GM23338 (cell line): ENCODE measurements around the gene B4GALT3. TPM values are rescaled to one million over a fixed set of nuclear protein-coding genes. Genes with fewer than 3 reads are reported as not detected.

ENCODE experiments used
- ATAC-seq: fragments of 200-7000 bp; cut with Tn5 transposase; 3 replicates; pipeline ENCODE4 v1.9.1; 2020
- DNase-seq: peaks from one replicate; pipeline ENCODE4 v3.0.0-alpha.2; 2015; ENCODE audit warnings: low spot score
- H2AFZ ChIP-seq: fragments of 200-600 bp; sonication (generic); 2 replicates; pipeline ENCODE4 v1.8.0; 2016; ENCODE audit warnings: antibody characterized with exemption, mild to moderate bottlenecking, moderate library complexity
- H3F3A ChIP-seq: fragments of 200-600 bp; sonication (generic); replicated peaks from 2 replicates; pipeline ENCODE4 v1.8.0; 2017; ENCODE audit warnings: antibody characterized with exemption, mixed run types, low read depth
- H3K27ac ChIP-seq: fragments of 200-600 bp; sonication (generic); 2 replicates; pipeline ENCODE4 v1.6.1; 2016; ENCODE audit warnings: low read depth
- H3K27me3 ChIP-seq: fragments of 200-600 bp; sonication (generic); 2 replicates; pipeline ENCODE4 v1.8.0; 2016; ENCODE audit warnings: mild to moderate bottlenecking, mixed run types, moderate library complexity; ENCODE audit not compliant: insufficient read depth
- H3K36me3 ChIP-seq: fragments of 200-600 bp; sonication (generic); 2 replicates; pipeline ENCODE4 v1.8.0; 2016; ENCODE audit warnings: mild to moderate bottlenecking; ENCODE audit not compliant: insufficient read depth
- H3K4me1 ChIP-seq: fragments of 200-600 bp; sonication (generic); 2 replicates; pipeline ENCODE4 v1.8.0; 2016; ENCODE audit warnings: mild to moderate bottlenecking, moderate library complexity; ENCODE audit not compliant: insufficient read depth
- H3K4me2 ChIP-seq: fragments of 200-600 bp; sonication (generic); 2 replicates; pipeline ENCODE4 v1.7.1; 2017; ENCODE audit warnings: mixed run types
- H3K4me3 ChIP-seq: fragments of 200-600 bp; sonication (generic); 2 replicates; pipeline ENCODE4 v1.6.1; 2016; ENCODE audit warnings: mixed run types
- H3K79me2 ChIP-seq: fragments of 200-600 bp; sonication (generic); replicated peaks from 2 replicates; pipeline ENCODE4 v1.8.0; 2017; ENCODE audit warnings: mild to moderate bottlenecking; ENCODE audit not compliant: insufficient read depth
- H3K9me2 ChIP-seq: fragments of 200-600 bp; sonication (generic); 2 replicates; pipeline ENCODE4 v1.8.0; 2017; ENCODE audit not compliant: insufficient read depth
- H4K20me1 ChIP-seq: fragments of 200-600 bp; sonication (generic); replicated peaks from 2 replicates; pipeline ENCODE4 v1.8.0; 2017; ENCODE audit warnings: mild to moderate bottlenecking; ENCODE audit not compliant: insufficient read depth
- H3K27ac Mint-ChIP-seq: 2 replicates; pipeline ENCODE4 v1.8.0; 2020; ENCODE audit warnings: inconsistent platforms, mild to moderate bottlenecking, moderate library complexity, mixed read lengths
- H3K27me3 Mint-ChIP-seq: 3 replicates; pipeline ENCODE4 v1.8.0; 2022; ENCODE audit warnings: low read depth, mild to moderate bottlenecking, moderate library complexity, mixed read lengths, inconsistent platforms; ENCODE audit not compliant: insufficient read depth, poor library complexity
- H3K36me3 Mint-ChIP-seq: 3 replicates; pipeline ENCODE4 v1.8.0; 2021; ENCODE audit warnings: low read depth, mild to moderate bottlenecking, inconsistent platforms, moderate library complexity, mixed read lengths
- H3K4me1 Mint-ChIP-seq: 3 replicates; pipeline ENCODE4 v1.8.0; 2020; ENCODE audit warnings: mild to moderate bottlenecking, inconsistent platforms, mixed read lengths
- H3K4me3 Mint-ChIP-seq: 3 replicates; pipeline ENCODE4 v1.8.0; 2021; ENCODE audit warnings: moderate library complexity, mild to moderate bottlenecking, inconsistent platforms, mixed read lengths
- H3K9me3 Mint-ChIP-seq: 3 replicates; pipeline ENCODE4 v1.8.0; 2020; ENCODE audit warnings: moderate library complexity, mild to moderate bottlenecking, inconsistent platforms, mixed read lengths
- EZH2 ChIP-seq: fragments of 200-600 bp; sonication (generic); IDR thresholded peaks from one replicate; pipeline ENCODE4 v1.8.0; 2017; ENCODE audit warnings: antibody characterized with exemption, mild to moderate bottlenecking, low read depth; ENCODE audit not compliant: unreplicated experiment
- POLR2AphosphoS5 ChIP-seq: IDR thresholded peaks from 2 replicates; pipeline ENCODE4 v1.6.1; 2016; ENCODE audit warnings: antibody characterized with exemption, low read depth
- ZNF114 ChIP-seq: fragments of 250-450 bp; sonication (Bioruptor Pico); IDR thresholded peaks from 2 replicates; pipeline ENCODE4 v1.5.0; 2020; ENCODE audit warnings: mild to moderate bottlenecking, moderate library complexity
- ZNF331 ChIP-seq: fragments of 250-450 bp; sonication (Bioruptor Pico); IDR thresholded peaks from 2 replicates; pipeline ENCODE4 v1.5.0; 2020; ENCODE audit warnings: low read depth, mild to moderate bottlenecking, moderate library complexity
- polyA plus RNA-seq: library from polyadenylated mRNA; unstranded; fragments of >200 nt; fragmentation: Nextera tagmentation; extraction: Ambion mirVana; gene quantifications from 2 replicates; pipeline ENCODE4 v1.2.1, GENCODE V29; 2016
- total RNA-seq: library from RNA; depleted of rRNA; stranded (reverse); fragments of >200 nt; shearing (Covaris generic); gene quantifications from 2 replicates; pipeline ENCODE4 v1.2.3, GENCODE V29; 2014
- TF ChIP-seq, protein P1 (sequence below): IDR thresholded peaks from one replicate; pipeline ENCODE4 v1.6.1; 2018; ENCODE audit warnings: antibody characterized with exemption; ENCODE audit not compliant: unreplicated experiment
- TF ChIP-seq, protein P2 (sequence below): fragments of 250-450 bp; sonication (Bioruptor Pico); IDR thresholded peaks from 2 replicates; pipeline ENCODE4 v1.5.0; 2020; ENCODE audit warnings: mild to moderate bottlenecking, moderate library complexity

The B4GALT3 gene
- total and polyA plus RNA-seq, 2 experiments from 2014 or later, result 24.2 to 35.8 TPM

DNA sequence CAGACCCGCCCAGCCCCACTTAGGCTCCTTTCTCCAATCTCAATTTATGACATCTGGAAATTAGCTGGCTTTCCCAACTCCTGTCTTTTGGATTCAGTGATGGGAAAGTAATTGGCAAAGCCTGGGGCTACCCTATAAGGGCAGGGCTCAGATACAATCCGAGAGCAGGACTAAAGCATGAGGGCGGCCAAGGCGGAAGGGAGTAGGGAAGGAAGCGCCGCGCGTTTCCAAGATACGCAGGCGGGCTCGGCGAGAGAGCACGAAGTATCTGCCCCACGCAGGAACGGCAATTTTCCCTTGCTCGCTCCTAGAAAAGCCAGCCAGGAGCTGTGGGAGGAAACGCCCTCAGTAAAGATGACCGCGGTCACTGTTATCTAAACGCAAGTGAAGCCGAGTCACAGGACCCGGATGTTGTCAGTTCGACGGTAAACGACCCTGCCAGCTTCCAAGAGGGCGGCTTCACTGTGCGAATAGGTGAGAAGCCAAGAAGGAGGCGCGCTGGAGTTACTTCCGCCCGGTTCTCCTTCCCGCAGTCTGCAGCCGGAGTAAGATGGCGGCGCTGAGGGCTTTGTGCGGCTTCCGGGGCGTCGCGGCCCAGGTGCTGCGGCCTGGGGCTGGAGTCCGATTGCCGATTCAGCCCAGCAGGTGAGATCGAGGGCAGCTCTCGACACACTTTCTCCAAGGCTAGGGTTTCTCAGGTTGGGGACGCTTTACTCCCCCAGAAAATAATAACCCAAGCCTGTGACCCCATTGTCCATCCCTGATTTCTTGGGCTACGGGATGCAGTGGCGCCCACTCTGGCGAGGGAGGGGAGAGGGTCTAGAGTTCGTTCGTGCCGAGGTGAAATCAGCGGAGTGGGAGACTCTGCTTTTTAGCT is 24.8 kb upstream of the B4GALT3 start, which contains the start of gene NDUFS2 (continued):
- no peak for TF ChIP-seq ZNF114 (CRISPR knock-in tag)
- TF ChIP-seq ZNF331 (CRISPR knock-in tag), result no peak
- TF ChIP-seq, protein P1, sequence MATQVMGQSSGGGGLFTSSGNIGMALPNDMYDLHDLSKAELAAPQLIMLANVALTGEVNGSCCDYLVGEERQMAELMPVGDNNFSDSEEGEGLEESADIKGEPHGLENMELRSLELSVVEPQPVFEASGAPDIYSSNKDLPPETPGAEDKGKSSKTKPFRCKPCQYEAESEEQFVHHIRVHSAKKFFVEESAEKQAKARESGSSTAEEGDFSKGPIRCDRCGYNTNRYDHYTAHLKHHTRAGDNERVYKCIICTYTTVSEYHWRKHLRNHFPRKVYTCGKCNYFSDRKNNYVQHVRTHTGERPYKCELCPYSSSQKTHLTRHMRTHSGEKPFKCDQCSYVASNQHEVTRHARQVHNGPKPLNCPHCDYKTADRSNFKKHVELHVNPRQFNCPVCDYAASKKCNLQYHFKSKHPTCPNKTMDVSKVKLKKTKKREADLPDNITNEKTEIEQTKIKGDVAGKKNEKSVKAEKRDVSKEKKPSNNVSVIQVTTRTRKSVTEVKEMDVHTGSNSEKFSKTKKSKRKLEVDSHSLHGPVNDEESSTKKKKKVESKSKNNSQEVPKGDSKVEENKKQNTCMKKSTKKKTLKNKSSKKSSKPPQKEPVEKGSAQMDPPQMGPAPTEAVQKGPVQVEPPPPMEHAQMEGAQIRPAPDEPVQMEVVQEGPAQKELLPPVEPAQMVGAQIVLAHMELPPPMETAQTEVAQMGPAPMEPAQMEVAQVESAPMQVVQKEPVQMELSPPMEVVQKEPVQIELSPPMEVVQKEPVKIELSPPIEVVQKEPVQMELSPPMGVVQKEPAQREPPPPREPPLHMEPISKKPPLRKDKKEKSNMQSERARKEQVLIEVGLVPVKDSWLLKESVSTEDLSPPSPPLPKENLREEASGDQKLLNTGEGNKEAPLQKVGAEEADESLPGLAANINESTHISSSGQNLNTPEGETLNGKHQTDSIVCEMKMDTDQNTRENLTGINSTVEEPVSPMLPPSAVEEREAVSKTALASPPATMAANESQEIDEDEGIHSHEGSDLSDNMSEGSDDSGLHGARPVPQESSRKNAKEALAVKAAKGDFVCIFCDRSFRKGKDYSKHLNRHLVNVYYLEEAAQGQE, result peak; percentile 18

DNA sequence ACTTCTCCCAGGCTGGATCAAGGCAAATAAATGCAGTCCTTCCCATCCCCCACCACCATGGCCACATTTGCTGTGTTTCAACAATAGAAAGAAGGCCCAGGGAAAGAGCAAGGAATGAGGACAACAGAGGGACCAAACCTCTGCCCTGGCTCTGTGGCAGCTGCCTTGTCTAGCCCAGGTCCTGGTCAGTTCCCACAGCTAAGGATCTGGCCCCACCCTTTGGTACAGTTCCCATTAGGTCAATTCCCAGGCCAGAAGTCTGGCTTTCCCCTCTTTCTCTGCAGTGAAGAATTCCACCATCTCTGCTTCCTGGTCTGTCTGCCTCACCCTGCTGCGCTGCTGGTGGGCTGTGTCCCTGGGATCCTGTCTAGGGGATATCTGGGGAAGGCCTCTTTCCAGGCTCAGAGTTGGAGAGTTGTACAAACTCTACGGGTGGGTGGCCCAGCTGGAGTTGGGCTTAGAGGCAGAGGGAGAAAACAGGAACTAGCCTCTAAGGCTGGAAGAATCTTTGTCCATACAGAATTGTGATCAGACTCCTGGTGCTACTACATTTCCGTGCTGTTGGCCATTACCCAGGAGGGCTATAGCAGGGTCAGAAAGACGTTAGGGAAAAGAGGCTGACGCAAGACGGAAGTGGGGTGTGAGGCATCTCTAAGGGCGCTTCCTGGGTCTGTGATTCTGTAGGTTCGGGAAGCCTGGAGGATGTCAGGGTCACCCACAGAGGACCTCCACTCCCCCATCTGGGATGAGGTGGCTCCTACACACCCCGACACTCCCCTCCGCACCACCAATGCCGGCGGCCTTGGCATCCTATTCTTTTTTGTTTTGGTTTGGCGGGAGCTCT is 23.9 kb upstream of the B4GALT3 start:
- DNase-seq (peak; percentile 42), ATAC-seq (no peak; the same call in 2 of the 3 replicates)
- H3K4me3 Mint-ChIP-seq, result peak overlapping the region; percentile 89
- H3K27ac Mint-ChIP-seq, result peak overlapping the region; percentile 98
- H3K9me3 Mint-ChIP-seq, result no peaks in the 10 kb centered on the region; the same call in 2 of the 3 replicates
- H3K27ac ChIP-seq, result peak overlapping the region; percentile 99
- H2AFZ ChIP-seq, result peak overlapping the region; percentile 57
- TF ChIP-seq POLR2AphosphoS5 (no peak), EZH2 (no peak), ZNF114 (CRISPR knock-in tag) (no peak)
- TF ChIP-seq, protein P1, result no peak
- TF ChIP-seq, protein P2, sequence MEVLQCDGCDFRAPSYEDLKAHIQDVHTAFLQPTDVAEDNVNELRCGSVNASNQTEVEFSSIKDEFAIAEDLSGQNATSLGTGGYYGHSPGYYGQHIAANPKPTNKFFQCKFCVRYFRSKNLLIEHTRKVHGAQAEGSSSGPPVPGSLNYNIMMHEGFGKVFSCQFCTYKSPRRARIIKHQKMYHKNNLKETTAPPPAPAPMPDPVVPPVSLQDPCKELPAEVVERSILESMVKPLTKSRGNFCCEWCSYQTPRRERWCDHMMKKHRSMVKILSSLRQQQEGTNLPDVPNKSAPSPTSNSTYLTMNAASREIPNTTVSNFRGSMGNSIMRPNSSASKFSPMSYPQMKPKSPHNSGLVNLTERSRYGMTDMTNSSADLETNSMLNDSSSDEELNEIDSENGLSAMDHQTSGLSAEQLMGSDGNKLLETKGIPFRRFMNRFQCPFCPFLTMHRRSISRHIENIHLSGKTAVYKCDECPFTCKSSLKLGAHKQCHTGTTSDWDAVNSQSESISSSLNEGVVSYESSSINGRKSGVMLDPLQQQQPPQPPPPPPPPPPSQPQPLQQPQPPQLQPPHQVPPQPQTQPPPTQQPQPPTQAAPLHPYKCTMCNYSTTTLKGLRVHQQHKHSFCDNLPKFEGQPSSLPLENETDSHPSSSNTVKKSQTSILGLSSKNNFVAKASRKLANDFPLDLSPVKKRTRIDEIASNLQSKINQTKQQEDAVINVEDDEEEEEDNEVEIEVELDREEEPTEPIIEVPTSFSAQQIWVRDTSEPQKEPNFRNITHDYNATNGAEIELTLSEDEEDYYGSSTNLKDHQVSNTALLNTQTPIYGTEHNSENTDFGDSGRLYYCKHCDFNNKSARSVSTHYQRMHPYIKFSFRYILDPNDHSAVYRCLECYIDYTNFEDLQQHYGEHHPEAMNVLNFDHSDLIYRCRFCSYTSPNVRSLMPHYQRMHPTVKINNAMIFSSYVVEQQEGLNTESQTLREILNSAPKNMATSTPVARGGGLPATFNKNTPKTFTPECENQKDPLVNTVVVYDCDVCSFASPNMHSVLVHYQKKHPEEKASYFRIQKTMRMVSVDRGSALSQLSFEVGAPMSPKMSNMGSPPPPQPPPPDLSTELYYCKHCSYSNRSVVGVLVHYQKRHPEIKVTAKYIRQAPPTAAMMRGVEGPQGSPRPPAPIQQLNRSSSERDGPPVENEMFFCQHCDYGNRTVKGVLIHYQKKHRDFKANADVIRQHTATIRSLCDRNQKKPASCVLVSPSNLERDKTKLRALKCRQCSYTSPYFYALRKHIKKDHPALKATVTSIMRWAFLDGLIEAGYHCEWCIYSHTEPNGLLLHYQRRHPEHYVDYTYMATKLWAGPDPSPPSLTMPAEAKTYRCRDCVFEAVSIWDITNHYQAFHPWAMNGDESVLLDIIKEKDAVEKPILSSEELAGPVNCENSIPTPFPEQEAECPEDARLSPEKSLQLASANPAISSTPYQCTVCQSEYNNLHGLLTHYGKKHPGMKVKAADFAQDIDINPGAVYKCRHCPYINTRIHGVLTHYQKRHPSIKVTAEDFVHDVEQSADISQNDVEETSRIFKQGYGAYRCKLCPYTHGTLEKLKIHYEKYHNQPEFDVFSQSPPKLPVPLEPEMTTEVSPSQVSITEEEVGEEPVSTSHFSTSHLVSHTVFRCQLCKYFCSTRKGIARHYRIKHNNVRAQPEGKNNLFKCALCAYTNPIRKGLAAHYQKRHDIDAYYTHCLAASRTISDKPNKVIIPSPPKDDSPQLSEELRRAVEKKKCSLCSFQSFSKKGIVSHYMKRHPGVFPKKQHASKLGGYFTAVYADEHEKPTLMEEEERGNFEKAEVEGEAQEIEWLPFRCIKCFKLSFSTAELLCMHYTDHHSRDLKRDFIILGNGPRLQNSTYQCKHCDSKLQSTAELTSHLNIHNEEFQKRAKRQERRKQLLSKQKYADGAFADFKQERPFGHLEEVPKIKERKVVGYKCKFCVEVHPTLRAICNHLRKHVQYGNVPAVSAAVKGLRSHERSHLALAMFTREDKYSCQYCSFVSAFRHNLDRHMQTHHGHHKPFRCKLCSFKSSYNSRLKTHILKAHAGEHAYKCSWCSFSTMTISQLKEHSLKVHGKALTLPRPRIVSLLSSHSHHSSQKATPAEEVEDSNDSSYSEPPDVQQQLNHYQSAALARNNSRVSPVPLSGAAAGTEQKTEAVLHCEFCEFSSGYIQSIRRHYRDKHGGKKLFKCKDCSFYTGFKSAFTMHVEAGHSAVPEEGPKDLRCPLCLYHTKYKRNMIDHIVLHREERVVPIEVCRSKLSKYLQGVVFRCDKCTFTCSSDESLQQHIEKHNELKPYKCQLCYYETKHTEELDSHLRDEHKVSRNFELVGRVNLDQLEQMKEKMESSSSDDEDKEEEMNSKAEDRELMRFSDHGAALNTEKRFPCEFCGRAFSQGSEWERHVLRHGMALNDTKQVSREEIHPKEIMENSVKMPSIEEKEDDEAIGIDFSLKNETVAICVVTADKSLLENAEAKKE (CRISPR knock-in tag), result no peak
- peaks cover 58% of the 10 kb centered on the region for H3K4me1 Mint-ChIP-seq
- no peaks in the 10 kb centered on the region for H3K9me2 ChIP-seq
- H3K36me3 Mint-ChIP-seq, result peaks cover 27% of the 10 kb centered on the region
- H3K27me3 ChIP-seq, result no peaks in the 10 kb centered on the region
- peaks cover 11% of the 10 kb centered on the region for H3K36me3 ChIP-seq
- no peaks in the 10 kb centered on the region; the same call in 1 of the 2 replicates for H4K20me1 ChIP-seq
- H3K4me3 ChIP-seq, result peak overlapping the region; percentile 66
- H3K79me2 ChIP-seq, result peaks cover 32% of the 10 kb centered on the region
- peak overlapping the region; percentile 75 for H3K4me2 ChIP-seq
- peaks cover 32% of the 10 kb centered on the region; the same call in 1 of the 2 replicates for H3F3A ChIP-seq
- H3K27me3 Mint-ChIP-seq, result peaks cover 17% of the 10 kb centered on the region
- H3K4me1 ChIP-seq, result peaks cover 55% of the 10 kb centered on the region
